Right cardiac atrium (tissue), 5 donors: ENCODE results near the gene PSMD8. TPM values are rescaled to one million over a fixed set of nuclear protein-coding genes. Genes with fewer than 3 reads are reported as not detected.
"Not testable (repeated sequence)": the region's sequence is repeated elsewhere in the genome, so short reads cannot be mapped to it uniquely, and the experiment has no call there.

Source experiments
- ATAC-seq, 2 donors: fragments of 200-7000 bp; cut with Tn5 transposase; one replicate each; pipeline versions ENCODE4 v1.8.0 to v1.9.1; 2020; ENCODE audit warnings: moderate library complexity in 2 of 2, mild to moderate bottlenecking in 1 of 2
- DNase-seq, 3 donors: peaks; one replicate each; pipeline ENCODE4 v3.0.0-alpha.2; 2020
- H3K27ac ChIP-seq: one replicate; pipeline ENCODE4 v1.5.1; 2013; ENCODE audit warnings: mild to moderate bottlenecking, low read length, control low read depth, moderate library complexity
- H3K27me3 ChIP-seq: one replicate; pipeline ENCODE4 v1.6.1; 2013; ENCODE audit not compliant: control insufficient read depth, insufficient read depth
- H3K4me1 ChIP-seq: one replicate; pipeline ENCODE4 v1.6.1; 2013; ENCODE audit warnings: low read length; ENCODE audit not compliant: control insufficient read depth, insufficient read depth
- H3K4me3 ChIP-seq: one replicate; pipeline ENCODE4 v1.5.1; 2013; ENCODE audit warnings: low read length, control low read depth
- H3K9me3 ChIP-seq: one replicate; pipeline ENCODE4 v1.6.1; 2013; ENCODE audit warnings: low read length; ENCODE audit not compliant: control insufficient read depth
- WGBS: extraction: QIAGEN DNeasy Blood & Tissue Kit; methylation state at CpG from one replicate; pipeline ENCODE4 v1.1.7; 2013; 5-methylcytosine and 5-hydroxymethylcytosine counted together
- intact Hi-C, 4 donors: fragments of 100-400 bp; cut with DNase I; formaldehyde crosslinking; loops; one replicate each; pipeline versions ENCODE4 v1.11.0 to v1.14.0; 2022 to 2023
- polyA plus RNA-seq: library from polyadenylated mRNA; stranded (reverse); fragments of 200-250 nt; gene quantifications from one replicate; pipeline ENCODE4 v1.2.3, GENCODE V29; 2013
- total RNA-seq, 4 donors: library from RNA; stranded (reverse); fragmentation: NEBNext Ultra II Directional; extraction: Animal tissue kit (Norgen Biotek cat#: 25700); gene quantifications; one replicate each; pipeline ENCODE4 v1.2.1, GENCODE V29; 2021
- donor health status: healthy with polysubstance abuse.
- donor health status: DM: no; HTN: yes; CAD: no.
- donor health status: DM: no; HTN: no; CAD: no.
- donor health status: DM: no; HTN: yes; CAD: no; lungs with severe emphysema.
- donor health status: DM: yes; HTN: yes; CAD: no.

The PSMD8 gene
- total and polyA plus RNA-seq, 5 donors, result 223 to 311 (median 255) TPM

DNA sequence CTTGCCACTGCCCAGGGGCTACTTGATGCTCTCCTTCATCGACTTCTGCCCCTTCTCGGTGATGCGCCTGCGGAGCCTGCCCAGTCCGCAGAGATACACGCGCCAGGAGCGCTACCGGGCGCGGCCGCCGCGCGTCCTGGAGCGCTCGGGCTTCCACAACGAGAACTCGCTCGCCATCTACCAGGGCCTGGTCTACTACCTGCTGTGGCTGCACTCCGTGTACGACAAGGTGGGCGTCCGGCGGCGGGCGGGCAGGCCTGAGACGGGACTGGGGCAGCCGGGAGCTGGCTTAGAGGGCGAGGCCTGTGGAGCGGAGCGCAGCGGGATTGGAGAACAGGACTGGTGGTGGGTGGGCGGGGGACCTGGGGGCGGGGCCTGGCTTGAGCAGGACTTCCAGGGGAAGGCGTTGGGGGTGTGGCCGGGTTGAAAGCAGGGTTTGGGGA is 12.7 kb upstream of the PSMD8 start:
- Histone ChIP-seq H3K27ac (no peak overlapping the region), H3K4me1 (no peaks in the 10 kb centered on the region), H3K4me3 (peak overlapping the region; percentile 51), H3K27me3 (no peaks in the 10 kb centered on the region), H3K9me3 (no peaks in the 10 kb centered on the region)
- intact Hi-C loops, result no loop called here
- peak; percentile 91 to 94 for ATAC-seq
- under 1% methylated on average over 37 of the region's 37 CpGs for WGBS
- peak; percentile 83 to 91 (median 91) for DNase-seq

DNA sequence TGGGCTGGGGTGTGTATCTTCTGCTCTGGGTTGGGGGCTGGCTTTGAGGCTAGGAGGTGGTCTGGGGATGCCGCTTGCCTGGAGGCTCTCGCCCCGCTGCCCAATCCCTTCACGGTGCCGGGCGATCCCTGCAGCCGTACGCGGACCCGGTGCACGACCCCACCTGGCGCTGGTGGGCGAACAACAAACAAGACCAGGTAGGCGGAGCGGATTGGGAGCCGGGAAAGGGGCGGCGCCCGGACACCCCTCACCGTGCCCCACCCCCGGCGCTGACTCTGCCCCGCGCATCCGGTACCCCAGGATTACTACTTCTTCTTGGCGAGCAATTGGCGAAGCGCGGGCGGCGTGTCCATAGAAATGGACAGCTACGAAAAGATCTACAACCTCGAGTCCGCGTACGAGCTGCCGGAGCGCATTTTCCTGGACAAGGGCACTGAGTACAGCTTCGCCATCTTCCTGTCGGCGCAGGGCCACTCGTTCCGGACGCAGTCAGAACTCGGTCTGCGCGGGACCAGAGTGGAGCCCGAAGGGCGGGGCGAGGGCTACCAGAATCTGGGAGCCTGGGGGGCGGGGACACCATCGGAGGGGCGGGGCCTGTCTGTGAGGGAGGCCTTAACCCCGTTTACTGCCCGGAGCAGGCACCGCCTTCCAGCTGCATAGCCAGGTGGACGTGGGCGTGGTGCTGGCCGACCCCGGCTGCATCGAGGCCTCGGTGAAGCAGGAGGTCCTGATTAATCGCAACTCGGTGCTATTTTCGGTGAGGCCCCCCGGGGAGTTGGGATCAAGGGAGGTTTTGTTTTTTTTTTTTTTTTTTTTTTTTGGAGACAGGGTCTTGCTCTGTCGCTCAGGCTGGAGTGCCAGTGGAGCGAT is 12.1 kb upstream of the PSMD8 start:
- Histone ChIP-seq H3K9me3 (no peaks in the 10 kb centered on the region), H3K4me3 (peak overlapping the region; percentile 51), H3K27ac (no peak overlapping the region), H3K4me1 (no peaks in the 10 kb centered on the region), H3K27me3 (no peaks in the 10 kb centered on the region)
- ATAC-seq (peak; percentile 87 to 90), DNase-seq (peak; percentile 89 to 96 (median 95))
- 2% methylated on average over 68 of the region's 68 CpGs for WGBS
- intact Hi-C loops, result no loop called here

DNA sequence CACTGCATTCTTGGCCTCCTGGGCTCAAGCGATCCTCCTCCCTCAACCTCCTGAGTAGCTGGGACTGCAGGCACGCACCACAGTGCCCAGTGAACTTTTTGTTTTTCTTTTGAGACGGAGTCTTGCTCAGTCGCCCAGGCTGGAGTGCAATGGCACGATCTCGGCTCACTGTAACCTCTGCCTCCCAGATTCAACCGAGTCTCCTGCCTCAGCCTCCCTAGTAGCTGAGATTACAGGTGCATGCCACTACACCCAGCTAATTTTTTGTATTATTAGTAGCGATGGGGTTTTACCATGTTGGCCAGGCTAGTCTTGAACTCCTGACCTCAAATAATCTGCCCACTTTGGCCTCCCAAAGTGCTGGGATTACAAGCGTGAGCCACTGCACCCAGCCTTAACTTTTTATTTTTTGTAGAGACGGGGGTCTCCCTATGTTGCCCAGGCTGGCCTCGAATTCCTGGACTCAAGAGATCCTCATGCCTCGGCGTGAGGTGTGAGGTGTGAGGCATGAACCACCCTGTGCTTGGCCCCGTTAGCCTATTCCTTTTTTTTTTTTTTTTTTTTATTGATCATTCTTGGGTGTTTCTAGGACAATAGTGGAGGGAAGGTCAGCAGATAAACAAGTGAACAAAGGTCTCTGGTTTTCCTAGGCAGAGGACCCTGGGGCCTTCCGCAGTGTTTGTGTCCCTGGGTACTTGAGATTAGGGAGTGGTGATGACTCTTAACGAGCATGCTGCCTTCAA is 11.3 kb upstream of the PSMD8 start:
- H3K4me3 ChIP-seq, DNase-seq, ATAC-seq, H3K27ac ChIP-seq, H3K4me1 ChIP-seq, H3K9me3 ChIP-seq, intact Hi-C loops, H3K27me3 ChIP-seq: not testable (repeated sequence)
- WGBS, result 86% methylated on average over 15 of the region's 16 CpGs

DNA sequence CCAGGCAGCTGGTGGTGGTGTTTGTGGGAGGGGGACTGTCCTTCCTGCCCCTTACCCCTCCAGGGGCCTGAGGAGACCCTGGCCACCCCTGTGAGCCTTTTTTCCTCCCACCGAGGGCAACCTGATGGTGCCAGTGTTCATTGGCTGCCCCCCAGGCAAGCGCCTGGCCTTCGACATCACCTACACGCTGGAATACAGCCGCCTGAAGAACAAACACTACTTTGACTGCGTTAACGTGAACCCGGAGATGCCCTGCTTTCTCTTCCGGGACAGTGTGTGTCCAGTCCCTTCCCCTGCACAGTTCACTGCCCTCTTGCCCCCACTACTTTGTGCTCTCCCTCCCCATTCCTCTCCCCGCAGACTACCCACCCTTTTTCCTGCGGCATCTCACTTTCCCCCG is 7.3 kb upstream of the PSMD8 start:
- Histone ChIP-seq H3K4me3 (no peak overlapping the region), H3K4me1 (no peaks in the 10 kb centered on the region), H3K27ac (no peak overlapping the region), H3K9me3 (no peaks in the 10 kb centered on the region), H3K27me3 (no peaks in the 10 kb centered on the region)
- no peak for ATAC-seq
- intact Hi-C loops, result no loop called here
- DNase-seq, result no peak
- WGBS, result 80% methylated on average over 12 of the region's 12 CpGs

DNA sequence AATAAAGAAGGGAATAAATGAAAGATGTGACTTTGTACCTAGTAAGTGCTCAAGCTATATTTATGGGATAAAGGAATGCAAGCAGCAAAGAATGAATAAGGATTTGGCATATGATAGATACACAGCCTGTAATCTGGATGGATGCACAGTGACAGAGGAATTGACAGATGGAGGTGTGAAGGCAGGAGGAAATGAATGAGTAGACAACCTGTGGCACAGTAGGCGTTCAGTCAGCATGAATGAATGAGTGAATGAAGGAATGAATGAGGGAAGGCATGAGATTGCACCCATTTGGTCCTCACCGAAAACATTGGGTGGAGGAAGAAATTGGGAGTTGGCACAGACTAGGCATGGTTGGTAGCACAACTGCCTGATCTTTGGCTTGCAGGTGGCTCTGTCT is 4.8 kb upstream of the PSMD8 start:
- no peaks in the 10 kb centered on the region for H3K4me1 ChIP-seq
- DNase-seq (no peak), ATAC-seq (no peak)
- H3K27me3 ChIP-seq, result no peaks in the 10 kb centered on the region
- no peak overlapping the region for H3K4me3 ChIP-seq
- no peaks in the 10 kb centered on the region for H3K9me3 ChIP-seq
- intact Hi-C loops, result no loop called here
- WGBS, result 85% methylated on average over 2 of the region's 2 CpGs
- H3K27ac ChIP-seq, result no peak overlapping the region

DNA sequence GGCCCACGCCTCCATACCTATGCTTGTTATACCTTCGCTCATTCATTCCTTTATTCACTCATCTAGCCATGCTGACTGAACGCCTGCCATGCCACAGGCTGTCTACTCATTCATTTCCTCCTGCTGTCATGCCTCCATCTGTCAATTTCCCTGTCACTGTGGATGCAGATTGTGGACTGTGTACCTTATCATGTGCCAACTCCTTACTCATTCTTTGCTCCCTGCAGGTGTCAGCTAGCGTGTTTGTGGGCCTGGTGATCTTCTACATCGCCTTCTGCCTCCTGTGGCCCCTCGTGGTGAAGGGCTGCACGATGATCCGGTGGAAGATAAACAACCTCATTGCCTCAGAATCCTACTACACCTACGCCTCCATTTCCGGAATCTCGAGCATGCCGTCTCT is 4.1 kb upstream of the PSMD8 start:
- ATAC-seq (no peak), DNase-seq (no peak)
- Histone ChIP-seq H3K4me3 (no peak overlapping the region), H3K9me3 (no peaks in the 10 kb centered on the region), H3K27me3 (no peaks in the 10 kb centered on the region), H3K4me1 (no peaks in the 10 kb centered on the region), H3K27ac (no peak overlapping the region)
- intact Hi-C loops, result loop anchor here in 2 of 4 donors (5.0 kb wide), 1 partner anchor 33 kb away; the partner anchor contains the start of gene CATSPERG (in 2 of the 2)
- 59% methylated on average over 12 of the region's 12 CpGs for WGBS

DNA sequence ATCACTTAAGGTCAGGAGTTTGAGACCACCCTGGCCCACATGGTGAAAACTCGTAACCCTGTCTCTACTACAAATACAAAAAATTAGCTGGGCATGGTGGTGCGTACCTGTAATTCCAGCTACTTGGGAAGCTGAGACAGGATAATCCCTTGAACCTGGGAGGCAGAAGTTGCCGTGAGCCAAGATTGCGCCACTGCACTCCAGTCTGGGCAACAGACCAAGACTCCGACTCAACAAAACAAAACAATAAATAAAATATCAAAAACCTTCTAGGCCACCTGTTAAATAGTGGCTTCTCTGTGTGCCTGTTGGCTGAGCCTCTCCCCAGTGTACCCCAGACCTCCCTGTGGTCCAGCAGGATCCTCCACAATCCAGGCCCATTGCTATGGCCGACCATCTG is 3.3 kb upstream of the PSMD8 start:
- Histone ChIP-seq H3K27me3 (no peaks in the 10 kb centered on the region), H3K4me1 (peaks cover 3% of the 10 kb centered on the region), H3K4me3 (no peak overlapping the region), H3K27ac (no peak overlapping the region), H3K9me3 (no peaks in the 10 kb centered on the region)
- DNase-seq (no peak), ATAC-seq (no peak)
- WGBS, result 81% methylated on average over 6 of the region's 6 CpGs
- intact Hi-C loops, result loop anchor here in 2 of 4 donors (5.0 kb wide), 1 partner anchor 34 kb away; the partner anchor contains the start of gene CATSPERG (in 2 of the 2)

DNA sequence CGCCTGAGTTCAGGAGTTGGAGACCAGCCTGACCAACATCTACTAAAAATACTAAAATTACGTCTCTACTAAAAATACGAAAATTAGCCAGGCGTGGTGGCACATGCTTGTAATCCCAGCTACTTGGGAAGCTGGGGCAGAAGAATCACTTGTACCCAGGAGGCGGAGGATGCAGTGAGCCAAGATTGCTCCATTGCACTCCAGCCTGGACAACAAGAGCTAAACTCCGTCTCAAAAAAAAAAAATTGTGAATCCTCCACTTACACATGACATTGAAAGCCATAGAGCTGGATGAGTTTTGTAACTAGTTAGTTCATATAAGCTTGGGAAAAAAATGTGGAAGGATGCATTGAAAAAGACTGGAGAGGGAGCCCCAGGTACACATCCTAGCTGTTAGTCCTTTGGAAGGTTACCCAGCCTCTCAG is 452 bp upstream of the PSMD8 start:
- Histone ChIP-seq H3K27me3 (no peaks in the 10 kb centered on the region), H3K9me3 (no peaks in the 10 kb centered on the region), H3K4me1 (peaks cover 5% of the 10 kb centered on the region), H3K4me3 (peak overlapping the region; percentile 31), H3K27ac (peak overlapping the region; percentile 16)
- intact Hi-C loops, result loop anchor here in 2 of 4 donors (5.0 kb wide), 1 partner anchor 37 kb away; the partner anchor contains the start of gene CATSPERG (in 2 of the 2)
- DNase-seq, result peak in 1 of 3 donors; percentile 48
- ATAC-seq, result no peak
- 69% methylated on average over 6 of the region's 6 CpGs for WGBS

DNA sequence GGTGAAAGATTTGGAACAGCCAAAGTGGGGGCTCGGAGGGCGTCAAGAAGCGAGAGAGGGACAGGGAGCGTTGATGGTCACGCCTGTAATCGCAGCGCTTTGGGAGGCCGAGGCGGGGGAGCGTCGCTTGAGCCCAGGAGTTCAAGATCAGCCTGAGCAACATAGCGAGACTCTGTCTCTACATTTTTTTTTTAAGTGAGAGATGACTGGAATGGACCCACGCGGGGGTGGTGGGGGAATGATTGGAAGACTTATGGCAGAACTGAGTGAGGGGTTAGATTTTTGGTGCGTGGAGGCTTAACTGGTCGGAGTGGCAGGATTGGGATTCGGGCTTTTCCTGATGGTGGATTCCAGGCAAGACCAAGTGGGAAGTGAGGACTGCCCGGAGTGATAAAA is 725 bp downstream of the PSMD8 start:
- Histone ChIP-seq H3K27ac (peak overlapping the region; percentile 95), H3K27me3 (no peaks in the 10 kb centered on the region), H3K9me3 (no peaks in the 10 kb centered on the region), H3K4me1 (peaks cover 5% of the 10 kb centered on the region), H3K4me3 (peak overlapping the region; percentile 85)
- under 1% methylated on average over 18 of the region's 18 CpGs for WGBS
- no peak for ATAC-seq
- intact Hi-C loops, result no loop called here
- no peak for DNase-seq

DNA sequence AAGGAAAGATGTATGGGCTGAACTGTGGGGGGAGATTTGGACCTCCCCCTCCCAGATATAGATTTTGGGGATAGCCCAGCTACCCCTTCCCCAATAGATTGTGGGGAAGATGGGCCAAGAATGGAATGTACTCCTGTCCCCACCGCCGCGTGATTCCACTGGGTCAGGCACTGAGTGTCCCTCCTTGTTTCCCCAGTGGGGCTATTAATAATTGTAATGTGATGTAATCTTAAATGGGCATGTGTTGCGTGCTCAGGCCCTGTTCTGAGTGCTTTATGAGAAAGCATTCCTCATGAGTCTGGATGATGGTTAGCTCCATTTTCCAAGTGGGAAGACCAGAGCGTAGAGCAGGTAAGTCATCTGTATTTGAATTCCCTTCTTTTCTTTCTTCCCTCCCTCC is 1.4 kb downstream of the PSMD8 start:
- WGBS, result 58% methylated on average over 5 of the region's 5 CpGs
- no peaks in the 10 kb centered on the region for H3K9me3 ChIP-seq
- H3K4me3 ChIP-seq, result peak overlapping the region; percentile 85
- ATAC-seq (peak in 1 of 2 donors; percentile 3), DNase-seq (peak in 1 of 3 donors; percentile 67)
- peaks cover 5% of the 10 kb centered on the region for H3K4me1 ChIP-seq
- H3K27ac ChIP-seq, result peak overlapping the region; percentile 95
- intact Hi-C loops, result no loop called here
- H3K27me3 ChIP-seq, result no peaks in the 10 kb centered on the region

DNA sequence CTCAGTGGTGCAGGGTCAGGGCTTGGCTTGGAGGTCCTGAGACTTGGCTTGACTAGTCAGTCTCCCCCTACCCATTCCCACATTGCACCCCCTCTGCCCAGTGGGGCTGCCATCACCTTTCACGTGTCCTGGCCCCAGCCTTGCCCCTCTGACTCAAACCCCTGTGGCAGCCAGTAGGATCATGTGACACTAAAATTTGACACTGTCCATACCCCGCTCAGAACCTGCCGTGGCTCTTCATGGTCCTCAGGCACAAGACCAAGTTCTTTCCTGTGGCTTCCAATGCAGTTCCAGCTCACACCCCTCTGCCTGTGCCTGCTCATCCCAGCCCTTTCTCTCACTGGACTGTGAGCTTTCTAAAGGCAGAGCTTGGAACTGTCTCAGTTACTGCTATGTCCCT is 2.2 kb downstream of the PSMD8 start:
- intact Hi-C loops, result no loop called here
- Histone ChIP-seq H3K4me3 (no peak overlapping the region), H3K4me1 (peaks cover 5% of the 10 kb centered on the region), H3K27me3 (no peaks in the 10 kb centered on the region), H3K27ac (peak overlapping the region; percentile 31), H3K9me3 (no peaks in the 10 kb centered on the region)
- WGBS, result 71% methylated on average over 3 of the region's 3 CpGs
- no peak for ATAC-seq
- DNase-seq, result no peak
